HG03571 (cell line): ENCODE measurements around the gene TP63.
"Not testable (repeated sequence)": the region's sequence is repeated elsewhere in the genome, so short reads cannot be mapped to it uniquely, and the experiment has no call there.

Source experiments
- ATAC-seq: cut with Tn5 transposase; IDR thresholded peaks from one replicate; pipeline ENCODE4 v1.9.1; 2021; ENCODE audit not compliant: unreplicated experiment

The TP63 gene

GRCh38 chr3:189631373-189631408 lies at the start of gene TP63:
Gene TP63 (plus strand): TSS chr3:189631389. CDS start chr3:189631516, 127 bp downstream.
- ATAC-seq, result no peak

- ATAC-seq, result no peak
These were observed 49.0 kb upstream of the TP63 start for GRCh38 chr3:189582179-189582578.

- ATAC-seq, result no peak
These were observed 46.5 kb upstream of the TP63 start for GRCh38 chr3:189584645-189585044.

GRCh38 chr3:189586941-189587663 lies 44.1 kb upstream of the TP63 start:
- ATAC-seq, result peak; percentile 81

- ATAC-seq, result no peak
These were observed 43.5 kb upstream of the TP63 start for GRCh38 chr3:189587664-189588040.

GRCh38 chr3:189588070-189588469 lies 43.1 kb upstream of the TP63 start:
- ATAC-seq, result no peak

- ATAC-seq, result no peak
These were observed 42.6 kb upstream of the TP63 start for GRCh38 chr3:189588475-189589178.

GRCh38 chr3:189589179-189589569 lies 42.0 kb upstream of the TP63 start:
- no peak for ATAC-seq

GRCh38 chr3:189590223-189590622 lies 41.0 kb upstream of the TP63 start:
- ATAC-seq, result no peak

- no peak for ATAC-seq
These were observed 37.6 kb upstream of the TP63 start for GRCh38 chr3:189593581-189593980.

- not testable (repeated sequence) for ATAC-seq
These were observed 34.9 kb upstream of the TP63 start for GRCh38 chr3:189596078-189596979.

- no peak for ATAC-seq
These were observed 33.3 kb upstream of the TP63 start for GRCh38 chr3:189597918-189598317.

- no peak for ATAC-seq
These were observed 32.5 kb upstream of the TP63 start for GRCh38 chr3:189598530-189599225.

GRCh38 chr3:189602471-189602870 lies 28.7 kb upstream of the TP63 start:
- no peak for ATAC-seq

- no peak for ATAC-seq
These were observed 25.5 kb upstream of the TP63 start for GRCh38 chr3:189605717-189606116.

- ATAC-seq, result no peak
These were observed 24.4 kb upstream of the TP63 start for GRCh38 chr3:189606774-189607173.

GRCh38 chr3:189612641-189613040 lies 18.5 kb upstream of the TP63 start:
- not testable (repeated sequence) for ATAC-seq

- no peak for ATAC-seq
These were observed 18.1 kb upstream of the TP63 start for GRCh38 chr3:189613122-189613521.

- ATAC-seq, result no peak
These were observed 9.1 kb upstream of the TP63 start for GRCh38 chr3:189621948-189622603.

GRCh38 chr3:189622629-189623028 lies 8.6 kb upstream of the TP63 start:
- no peak for ATAC-seq

- no peak for ATAC-seq
These were observed 7.1 kb upstream of the TP63 start for GRCh38 chr3:189624130-189624529.
